Measurements from ENCODE around the gene MTA3. TPM values are rescaled to one million over a fixed set of nuclear protein-coding genes. Genes with fewer than 3 reads are reported as not detected.

MTA3 gene
- polyA plus RNA-seq, 3 donors = 2.0 to 4.5 (median 2.2) TPM

DNA sequence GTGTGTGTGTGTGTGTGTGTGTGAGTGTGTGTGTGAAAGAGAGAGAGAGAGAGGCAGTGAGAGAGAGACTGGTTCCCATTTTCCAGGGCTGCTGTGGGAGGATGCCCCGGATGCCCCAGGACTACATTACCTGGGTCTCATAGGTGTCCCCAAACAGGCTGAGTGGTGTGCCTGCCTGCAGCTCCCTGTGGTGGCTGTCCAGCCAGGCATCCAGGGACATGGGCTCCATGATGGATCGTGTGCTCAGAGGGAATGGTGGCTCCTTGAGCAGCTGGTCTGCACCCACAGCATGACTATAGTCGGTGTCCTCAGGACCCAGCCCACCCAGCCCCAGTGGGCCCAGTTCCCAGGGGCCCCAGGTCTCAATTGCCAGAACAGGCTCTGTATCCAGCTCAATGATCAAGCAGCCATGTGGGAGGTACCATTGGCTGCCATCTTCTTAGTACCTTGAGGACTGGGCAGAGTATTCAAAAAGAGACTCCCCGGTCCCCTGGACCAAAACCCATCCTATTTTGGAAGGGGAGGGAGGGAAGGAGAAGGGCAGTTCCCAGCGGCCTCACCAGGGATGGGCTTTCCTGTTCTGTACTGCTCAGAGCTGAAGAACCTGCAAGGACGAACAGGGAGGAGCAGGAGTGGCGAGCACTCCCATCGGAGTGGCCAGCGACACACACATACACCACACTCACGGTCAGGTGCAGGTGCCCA, 201.3 kb downstream of the MTA3 start:
- no peak overlapping the region for H3K4me2 ChIP-seq (replicated peaks; ENCODE audit: extremely low read depth, low read length, poor library complexity, severe bottlenecking)
- TF ChIP-seq, protein P1, sequence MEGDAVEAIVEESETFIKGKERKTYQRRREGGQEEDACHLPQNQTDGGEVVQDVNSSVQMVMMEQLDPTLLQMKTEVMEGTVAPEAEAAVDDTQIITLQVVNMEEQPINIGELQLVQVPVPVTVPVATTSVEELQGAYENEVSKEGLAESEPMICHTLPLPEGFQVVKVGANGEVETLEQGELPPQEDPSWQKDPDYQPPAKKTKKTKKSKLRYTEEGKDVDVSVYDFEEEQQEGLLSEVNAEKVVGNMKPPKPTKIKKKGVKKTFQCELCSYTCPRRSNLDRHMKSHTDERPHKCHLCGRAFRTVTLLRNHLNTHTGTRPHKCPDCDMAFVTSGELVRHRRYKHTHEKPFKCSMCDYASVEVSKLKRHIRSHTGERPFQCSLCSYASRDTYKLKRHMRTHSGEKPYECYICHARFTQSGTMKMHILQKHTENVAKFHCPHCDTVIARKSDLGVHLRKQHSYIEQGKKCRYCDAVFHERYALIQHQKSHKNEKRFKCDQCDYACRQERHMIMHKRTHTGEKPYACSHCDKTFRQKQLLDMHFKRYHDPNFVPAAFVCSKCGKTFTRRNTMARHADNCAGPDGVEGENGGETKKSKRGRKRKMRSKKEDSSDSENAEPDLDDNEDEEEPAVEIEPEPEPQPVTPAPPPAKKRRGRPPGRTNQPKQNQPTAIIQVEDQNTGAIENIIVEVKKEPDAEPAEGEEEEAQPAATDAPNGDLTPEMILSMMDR (IDR thresholded peaks at IDR 0.05) = no peak
- H3K27me3 Mint-ChIP-seq (ENCODE audit: low read depth in 3 of 3) = peaks cover 0 to under 1% (median 0%) of the 10 kb centered on the region in 3 donors
- H3K9me3 ChIP-seq (replicated peaks in 1 of 2; ENCODE audit: control insufficient read depth in 1 of 2, insufficient read depth in 1 of 2, low read length in 2 of 2) = no peaks in the 10 kb centered on the region
- H3K27me3 ChIP-seq (ENCODE audit: control insufficient read depth in 2 of 2, insufficient read depth in 2 of 2, low read length in 2 of 2) = no peaks in the 10 kb centered on the region
- peaks cover 0 to 2% (median 0%) of the 10 kb centered on the region in 7 donors for H3K9me3 Mint-ChIP-seq
- peaks cover 28% of the 10 kb centered on the region for H3K4me1 Mint-ChIP-seq
- DNase-seq = no peak
- intact Hi-C loops (cut with micrococcal nuclease) = loop anchor here in 1 of 2 donors (10.0 kb wide), 1 partner anchor 255 kb away; no protein-coding TSS in a partner anchor
- no peak overlapping the region for H2AFZ ChIP-seq (ENCODE audit: insufficient read depth, low read depth, low read length, poor library complexity, severe bottlenecking)
- no peaks in the 10 kb centered on the region for H3K79me2 ChIP-seq (ENCODE audit: insufficient read depth, low read length)
- H3K4me1 ChIP-seq (ENCODE audit: control insufficient read depth in 1 of 2, insufficient read depth in 2 of 2, low read length in 2 of 2) = peaks cover 34 to 35% of the 10 kb centered on the region in 2 donors
- H3K36me3 Mint-ChIP-seq = peaks cover 3 to 7% of the 10 kb centered on the region in 2 donors
- H3K4me3 ChIP-seq (replicated peaks in 1 of 3; ENCODE audit: low read depth in 2 of 3, low read length in 3 of 3) = no peak overlapping the region
- H3K4me3 Mint-ChIP-seq = no peak overlapping the region
- H4K20me1 ChIP-seq (ENCODE audit: insufficient read depth, low read length) = no peaks in the 10 kb centered on the region
- peak overlapping the region; percentile 9 for H3K9ac ChIP-seq (ENCODE audit: insufficient read depth, low read length, poor library complexity, severe bottlenecking)
- WGBS (ENCODE audit: insufficient coverage) = 100% methylated on average over 6 of the region's 10 CpGs
- H3K36me3 ChIP-seq (replicated peaks in 1 of 2; ENCODE audit: control insufficient read depth in 1 of 2, insufficient read depth in 2 of 2, low read length in 2 of 2) = no peaks in the 10 kb centered on the region
- H3K27ac Mint-ChIP-seq = peak overlapping the region in 1 of 7 donors; percentile 14
- peak overlapping the region in 1 of 2 donors; percentile 65 for H3K27ac ChIP-seq (ENCODE audit: low read depth in 1 of 2, low read length in 2 of 2)

DNA sequence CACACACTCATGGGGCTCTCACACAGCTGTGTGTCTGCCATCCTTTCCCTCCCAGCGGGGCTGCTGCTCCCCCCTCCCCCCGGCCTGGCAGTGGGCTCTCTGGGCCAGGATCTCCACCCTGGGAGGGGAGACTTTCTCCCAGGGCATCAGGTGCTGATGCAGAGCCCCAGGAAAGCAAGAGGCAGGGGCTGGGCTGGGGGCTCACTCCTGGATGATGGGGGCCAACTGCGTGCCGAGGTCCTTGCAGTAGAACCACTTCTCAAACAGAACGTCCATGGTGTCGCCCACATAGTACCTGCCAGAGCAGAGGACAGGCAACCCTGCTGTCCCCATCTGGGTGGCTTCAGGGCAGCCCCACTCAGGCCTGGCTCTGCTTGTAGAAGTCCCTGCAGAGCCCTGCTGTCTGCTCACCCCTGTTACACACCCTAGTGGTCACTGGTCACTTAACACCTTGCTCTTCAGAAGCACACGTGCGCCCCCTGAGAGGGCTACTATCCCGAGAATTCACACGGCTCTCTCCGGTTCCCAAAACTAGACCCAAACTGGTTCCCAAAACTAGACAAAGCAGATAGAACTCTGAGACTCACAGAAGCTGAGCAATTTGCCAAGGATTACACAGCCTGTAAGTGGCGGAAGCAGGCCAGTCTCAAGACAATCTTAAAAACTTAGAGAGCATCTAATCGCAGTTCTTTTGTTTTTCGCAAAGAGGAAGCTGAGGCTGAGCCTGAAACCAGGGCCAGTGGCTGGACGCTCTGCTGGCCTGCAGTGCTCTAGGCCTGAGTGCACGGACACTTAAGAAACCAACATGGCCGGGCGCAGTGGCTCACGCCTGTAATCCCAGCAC, 202.1 kb downstream of the MTA3 start:
- DNase-seq = peak; percentile 69 to 80 (median 70)
- Histone ChIP-seq H3K4me2 (replicated peaks; ENCODE audit: extremely low read depth, low read length, poor library complexity, severe bottlenecking) (peak overlapping the region; percentile 49), H3K79me2 (ENCODE audit: insufficient read depth, low read length) (no peaks in the 10 kb centered on the region), H2AFZ (ENCODE audit: insufficient read depth, low read depth, low read length, poor library complexity, severe bottlenecking) (peak overlapping the region; percentile 65), H3K9ac (ENCODE audit: insufficient read depth, low read length, poor library complexity, severe bottlenecking) (peak overlapping the region; percentile 9), H3K36me3 (replicated peaks in 1 of 2; ENCODE audit: control insufficient read depth in 1 of 2, insufficient read depth in 2 of 2, low read length in 2 of 2) (no peaks in the 10 kb centered on the region), H4K20me1 (ENCODE audit: insufficient read depth, low read length) (no peaks in the 10 kb centered on the region), H3K4me3 (replicated peaks in 1 of 3; ENCODE audit: low read depth in 2 of 3, low read length in 3 of 3) (peak overlapping the region in 1 of 3 experiments; percentile 51), H3K4me1 (ENCODE audit: control insufficient read depth in 1 of 2, insufficient read depth in 2 of 2, low read length in 2 of 2) (peaks cover 30 to 32% of the 10 kb centered on the region in 2 donors), H3K9me3 (replicated peaks in 1 of 2; ENCODE audit: control insufficient read depth in 1 of 2, insufficient read depth in 1 of 2, low read length in 2 of 2) (no peaks in the 10 kb centered on the region), H3K27ac (ENCODE audit: low read depth in 1 of 2, low read length in 2 of 2) (peak overlapping the region; percentile 65 to 75), H3K27me3 (ENCODE audit: control insufficient read depth in 2 of 2, insufficient read depth in 2 of 2, low read length in 2 of 2) (no peaks in the 10 kb centered on the region)
- WGBS (ENCODE audit: insufficient coverage) = 68% methylated on average over 15 of the region's 19 CpGs
- intact Hi-C loops (cut with micrococcal nuclease) = loop anchor here in 1 of 2 donors (10.0 kb wide), 1 partner anchor 256 kb away; no protein-coding TSS in a partner anchor
- peak overlapping the region; percentile 83 to 95 (median 91) for H3K27ac Mint-ChIP-seq
- H3K36me3 Mint-ChIP-seq = peaks cover 3 to 11% of the 10 kb centered on the region in 2 donors
- TF ChIP-seq, protein P1 (IDR thresholded peaks at IDR 0.05) = peak; percentile 83
- H3K9me3 Mint-ChIP-seq = peaks cover 0 to 2% (median 0%) of the 10 kb centered on the region in 7 donors
- H3K27me3 Mint-ChIP-seq (ENCODE audit: low read depth in 3 of 3) = peaks cover 0 to 3% (median 0%) of the 10 kb centered on the region in 3 donors
- peaks cover 27% of the 10 kb centered on the region for H3K4me1 Mint-ChIP-seq
- peak overlapping the region; percentile 61 to 78 for H3K4me3 Mint-ChIP-seq
